ENCODE data around the gene PLCB4.

DNA sequence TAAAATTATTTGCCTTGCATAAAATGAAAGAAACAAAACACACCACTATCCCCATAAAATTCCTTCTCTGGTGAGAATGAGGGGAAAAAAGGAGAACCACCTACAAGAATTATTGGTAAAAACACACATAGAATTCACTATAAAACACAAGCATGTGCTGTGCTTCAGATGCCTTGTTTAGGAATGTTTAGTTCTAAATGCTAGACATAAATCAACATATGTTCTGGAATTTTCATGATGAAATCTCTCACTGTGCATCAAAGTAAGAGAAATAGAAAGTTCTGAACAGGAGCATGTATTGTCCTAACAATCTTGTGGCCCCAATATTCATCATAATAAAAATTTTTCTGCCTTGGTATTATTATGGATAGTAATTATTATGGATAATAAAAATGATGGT is 111.0 kb downstream of the PLCB4 start:
- no peak for TF ChIP-seq POLR2AphosphoS5 (IDR thresholded peaks at IDR 0.05; ENCODE audit: low read depth, low read length)
- TF ChIP-seq POLR2A (IDR thresholded peaks at IDR 0.05; ENCODE audit: low read depth, low read length) = no peak
